ENCODE measurements around the gene BMP7.
A peak's percentile ranks its signal among the peaks of the same experiment; 100 is the strongest.
"Not testable (repeated sequence)": the region's sequence is repeated elsewhere in the genome, so short reads cannot be mapped to it uniquely, and the experiment has no call there.

BMP7 gene

DNA sequence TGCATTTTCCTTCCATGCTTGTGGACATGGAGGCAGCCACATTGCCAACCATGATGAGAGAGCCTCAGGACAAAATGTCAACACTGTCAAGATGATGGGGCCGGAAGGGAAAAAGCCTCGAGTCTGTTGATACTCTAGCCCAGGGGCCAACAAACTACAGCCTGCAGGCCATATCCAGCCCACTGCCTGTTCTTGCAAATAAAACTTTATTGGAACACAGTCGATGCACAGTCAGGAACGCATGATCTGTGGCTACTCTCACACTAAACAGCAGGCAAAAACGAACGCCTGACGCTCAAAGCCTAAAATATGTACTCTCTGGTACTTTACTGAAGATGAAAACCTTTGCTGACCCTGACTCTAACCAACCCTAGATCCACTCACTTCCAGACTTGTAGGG lies 72.3 kb downstream of the BMP7 start:
- Mint-ChIP-seq H3K9me3 (no peaks in the 10 kb centered on the region), H3K36me3 (ENCODE audit: low read depth) (peaks cover 14% of the 10 kb centered on the region), H3K27me3 (ENCODE audit: low read depth) (peaks cover 4% of the 10 kb centered on the region), H3K4me3 (no peak overlapping the region), H3K27ac (no peak overlapping the region), H3K4me1 (peaks cover 8% of the 10 kb centered on the region)
- TF ChIP-seq, protein P1, sequence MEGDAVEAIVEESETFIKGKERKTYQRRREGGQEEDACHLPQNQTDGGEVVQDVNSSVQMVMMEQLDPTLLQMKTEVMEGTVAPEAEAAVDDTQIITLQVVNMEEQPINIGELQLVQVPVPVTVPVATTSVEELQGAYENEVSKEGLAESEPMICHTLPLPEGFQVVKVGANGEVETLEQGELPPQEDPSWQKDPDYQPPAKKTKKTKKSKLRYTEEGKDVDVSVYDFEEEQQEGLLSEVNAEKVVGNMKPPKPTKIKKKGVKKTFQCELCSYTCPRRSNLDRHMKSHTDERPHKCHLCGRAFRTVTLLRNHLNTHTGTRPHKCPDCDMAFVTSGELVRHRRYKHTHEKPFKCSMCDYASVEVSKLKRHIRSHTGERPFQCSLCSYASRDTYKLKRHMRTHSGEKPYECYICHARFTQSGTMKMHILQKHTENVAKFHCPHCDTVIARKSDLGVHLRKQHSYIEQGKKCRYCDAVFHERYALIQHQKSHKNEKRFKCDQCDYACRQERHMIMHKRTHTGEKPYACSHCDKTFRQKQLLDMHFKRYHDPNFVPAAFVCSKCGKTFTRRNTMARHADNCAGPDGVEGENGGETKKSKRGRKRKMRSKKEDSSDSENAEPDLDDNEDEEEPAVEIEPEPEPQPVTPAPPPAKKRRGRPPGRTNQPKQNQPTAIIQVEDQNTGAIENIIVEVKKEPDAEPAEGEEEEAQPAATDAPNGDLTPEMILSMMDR (IDR thresholded peaks at IDR 0.05; ENCODE audit: unreplicated experiment in 3 of 3) = no peak

DNA sequence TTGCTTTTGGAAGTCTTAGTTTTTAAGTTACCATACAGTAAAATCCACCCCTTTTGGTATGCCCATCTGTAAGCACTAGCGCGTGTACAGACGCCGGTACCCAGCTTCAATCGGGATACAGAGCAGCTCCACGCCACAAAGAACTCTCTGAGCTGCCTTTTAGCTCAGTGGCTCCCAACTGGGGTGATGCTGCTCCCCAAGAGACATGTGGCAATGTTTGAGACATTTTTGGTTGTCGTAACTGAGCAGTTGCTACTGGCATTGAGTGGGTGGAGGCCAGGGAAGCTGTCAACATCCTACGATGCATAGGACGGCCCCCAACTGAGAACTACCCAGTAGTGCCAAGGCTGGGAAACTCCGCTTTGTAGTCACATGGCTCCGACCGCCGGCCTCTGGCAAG lies 73.3 kb downstream of the BMP7 start:
- Mint-ChIP-seq H3K4me3 (no peak overlapping the region), H3K9me3 (no peaks in the 10 kb centered on the region), H3K27ac (no peak overlapping the region), H3K36me3 (ENCODE audit: low read depth) (peaks cover 14% of the 10 kb centered on the region), H3K4me1 (peaks cover 8% of the 10 kb centered on the region), H3K27me3 (ENCODE audit: low read depth) (peaks cover 4% of the 10 kb centered on the region)
- TF ChIP-seq, protein P1 (IDR thresholded peaks at IDR 0.05; ENCODE audit: unreplicated experiment in 3 of 3) = no peak

DNA sequence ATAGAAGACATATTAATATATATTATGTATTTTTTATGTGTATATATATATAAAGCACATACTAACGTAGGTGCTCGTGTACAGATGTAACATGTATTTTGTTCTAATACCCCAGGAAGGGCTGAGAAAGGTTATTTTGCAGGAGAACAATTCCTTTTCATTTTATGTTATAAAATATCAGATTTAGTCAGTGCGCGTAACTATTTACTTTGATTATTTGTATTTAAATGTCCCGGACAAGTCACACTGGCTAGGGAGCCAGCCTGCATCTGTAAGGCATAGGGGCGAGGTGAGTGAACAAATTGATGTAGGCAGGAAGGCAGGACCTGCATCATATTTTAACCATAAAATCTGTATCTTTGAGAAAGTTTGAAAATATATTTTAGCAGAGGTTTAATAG lies 74.1 kb downstream of the BMP7 start:
- Mint-ChIP-seq H3K4me3 (no peak overlapping the region), H3K27me3 (ENCODE audit: low read depth) (peaks cover 4% of the 10 kb centered on the region), H3K36me3 (ENCODE audit: low read depth) (peaks cover 14% of the 10 kb centered on the region), H3K27ac (no peak overlapping the region), H3K4me1 (peaks cover 8% of the 10 kb centered on the region), H3K9me3 (no peaks in the 10 kb centered on the region)
- TF ChIP-seq, protein P1 (IDR thresholded peaks at IDR 0.05; ENCODE audit: unreplicated experiment in 3 of 3) = no peak

DNA sequence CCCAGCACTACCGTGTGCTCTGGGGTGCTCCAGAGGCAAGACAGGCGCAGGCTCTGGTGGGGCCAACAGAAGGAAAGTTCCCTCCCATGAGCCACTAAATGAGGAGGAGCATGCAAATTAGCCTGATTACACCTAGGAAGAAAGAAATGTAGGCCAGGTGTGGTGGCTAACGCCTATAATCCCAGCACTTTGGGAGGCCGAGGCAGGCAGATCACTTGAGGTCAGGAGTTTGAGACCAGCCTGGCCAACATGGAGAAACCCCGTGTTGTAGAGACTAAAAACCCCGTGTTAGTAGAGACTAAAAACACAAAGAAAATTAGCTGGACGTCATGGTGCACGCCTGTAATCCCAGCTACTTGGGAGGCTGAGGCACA lies 75.2 kb downstream of the BMP7 start:
- H3K27ac Mint-ChIP-seq; H3K27me3 Mint-ChIP-seq (ENCODE audit: low read depth); H3K4me1 Mint-ChIP-seq; H3K4me3 Mint-ChIP-seq; H3K9me3 Mint-ChIP-seq: not testable (repeated sequence)
- H3K36me3 Mint-ChIP-seq (ENCODE audit: low read depth) = peaks cover 14% of the 10 kb centered on the region

DNA sequence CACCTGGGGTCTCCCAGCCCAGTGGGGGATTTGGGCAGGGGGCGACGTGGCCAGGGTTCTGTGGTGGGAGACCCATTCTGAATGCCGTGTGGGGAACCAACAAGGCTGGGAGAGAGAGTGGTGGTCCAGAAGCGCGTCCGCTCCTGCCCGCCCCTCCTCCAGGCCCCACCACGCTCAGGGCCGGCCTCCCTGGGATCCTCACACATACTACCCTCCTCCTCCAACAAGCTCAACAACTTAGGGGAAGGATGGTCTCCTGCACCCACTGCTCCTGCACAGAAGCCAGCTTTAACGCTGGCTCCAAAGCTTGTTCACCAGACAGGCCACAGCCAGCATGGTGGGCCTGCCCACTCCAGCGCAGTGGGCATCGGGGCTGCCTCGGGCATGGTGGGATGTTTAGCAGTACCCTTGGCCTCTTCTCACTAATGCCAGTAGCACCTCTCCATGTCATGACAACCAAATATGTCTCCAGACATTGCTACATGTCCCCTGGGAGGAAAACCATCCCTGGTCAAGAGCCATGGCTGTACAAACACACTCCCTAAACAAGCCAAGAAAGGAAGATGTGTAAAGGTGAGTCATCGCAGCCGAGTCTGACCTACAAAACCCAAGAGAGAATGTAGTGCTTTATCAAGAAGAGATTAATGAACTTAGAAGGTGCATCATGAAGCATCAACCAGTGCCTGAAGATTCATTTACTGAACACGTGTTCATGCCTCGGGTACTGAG lies 75.7 kb downstream of the BMP7 start:
- peaks cover 13% of the 10 kb centered on the region for H3K36me3 Mint-ChIP-seq (ENCODE audit: low read depth)
- H3K4me1 Mint-ChIP-seq = peaks cover 6% of the 10 kb centered on the region
- peaks cover 7% of the 10 kb centered on the region for H3K27me3 Mint-ChIP-seq (ENCODE audit: low read depth)
- H3K9me3 Mint-ChIP-seq = no peaks in the 10 kb centered on the region
- TF ChIP-seq, protein P1 (IDR thresholded peaks at IDR 0.05; ENCODE audit: unreplicated experiment in 3 of 3) = no peak
- no peak overlapping the region for H3K27ac Mint-ChIP-seq
- H3K4me3 Mint-ChIP-seq = no peak overlapping the region

DNA sequence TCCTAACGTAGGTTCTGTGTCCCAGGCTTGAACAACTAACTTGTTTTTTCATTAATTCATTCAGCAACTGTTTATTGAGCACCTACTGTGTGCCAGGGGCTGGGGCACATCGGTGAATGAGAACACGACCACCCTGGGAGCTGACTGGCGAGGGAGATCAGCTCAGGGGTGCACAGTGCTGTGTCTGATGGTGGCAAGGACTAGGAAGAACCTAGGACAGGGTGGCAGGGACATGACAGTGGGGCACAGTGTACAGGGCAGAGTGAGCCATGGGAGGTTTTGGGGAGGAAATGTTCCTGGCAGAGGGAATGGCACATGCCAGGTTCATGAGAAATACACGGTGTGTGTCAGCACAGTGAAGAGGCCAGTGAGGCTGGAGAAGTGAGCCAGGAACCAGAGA lies 76.7 kb downstream of the BMP7 start:
- H3K4me3 Mint-ChIP-seq = no peak overlapping the region

More for the DNA sequence above, 76.7 kb downstream of the BMP7 start:
- H3K9me3 Mint-ChIP-seq = no peaks in the 10 kb centered on the region
- H3K27ac Mint-ChIP-seq = peak overlapping the region in 1 of 3 experiments; percentile 43
- TF ChIP-seq, protein P1 (IDR thresholded peaks at IDR 0.05; ENCODE audit: unreplicated experiment in 3 of 3) = no peak
- H3K27me3 Mint-ChIP-seq (ENCODE audit: low read depth) = peaks cover 7% of the 10 kb centered on the region
- H3K36me3 Mint-ChIP-seq (ENCODE audit: low read depth) = peaks cover 9% of the 10 kb centered on the region
- H3K4me1 Mint-ChIP-seq = no peaks in the 10 kb centered on the region
